OCI-LY1 (cell line): ENCODE data around the gene PRADC1.

Source experiments
- H2AFZ ChIP-seq: fragments of 200-600 bp; sonication (generic), shearing (Covaris generic); 2 replicates; pipeline ENCODE4 v1.6.0; 2014; ENCODE audit warnings: antibody characterized with exemption, mild to moderate bottlenecking, low read length
- H3F3A ChIP-seq: fragments of 200-600 bp; sonication (generic), shearing (Covaris generic); 2 replicates; pipeline ENCODE4 v1.6.0; 2014; ENCODE audit warnings: mild to moderate bottlenecking, antibody characterized with exemption, low read length, moderate library complexity; ENCODE audit not compliant: insufficient read depth
- H3K27ac ChIP-seq: fragments of 200-600 bp; sonication (generic); 2 replicates; pipeline ENCODE4 v1.5.1; 2014; ENCODE audit warnings: low read length, mixed run types, mild to moderate bottlenecking, low read depth; ENCODE audit not compliant: poor library complexity, severe bottlenecking
- H3K27me3 ChIP-seq: fragments of 200-600 bp; sonication (generic); 2 replicates; pipeline ENCODE4 v1.6.0; 2014; ENCODE audit warnings: antibody characterized with exemption, mild to moderate bottlenecking, low read length, moderate library complexity; ENCODE audit not compliant: insufficient read depth
- H3K36me3 ChIP-seq: fragments of 200-600 bp; sonication (generic); 2 replicates; pipeline ENCODE4 v1.6.1; 2014; ENCODE audit warnings: mild to moderate bottlenecking, antibody characterized with exemption, low read length, moderate library complexity, mixed read lengths; ENCODE audit not compliant: insufficient read depth
- H3K4me1 ChIP-seq: fragments of 200-600 bp; sonication (generic); 2 replicates; pipeline ENCODE4 v1.5.1; 2014; ENCODE audit warnings: mild to moderate bottlenecking, low read length, moderate library complexity; ENCODE audit not compliant: insufficient read depth, severe bottlenecking
- H3K4me2 ChIP-seq: fragments of 200-600 bp; sonication (generic), shearing (Covaris generic); 2 replicates; pipeline ENCODE4 v1.6.1; 2014; ENCODE audit warnings: low read length
- H3K4me3 ChIP-seq: fragments of 200-600 bp; sonication (generic); 2 replicates; pipeline ENCODE4 v1.5.1; 2014; ENCODE audit warnings: low read length, low read depth, mild to moderate bottlenecking, mixed read lengths; ENCODE audit not compliant: poor library complexity, severe bottlenecking
- H3K79me2 ChIP-seq: fragments of 200-600 bp; shearing (Covaris generic); 2 replicates; pipeline ENCODE4 v1.6.1; 2016; ENCODE audit warnings: mixed run types, low read length, mixed read lengths; ENCODE audit not compliant: insufficient read depth
- H3K9ac ChIP-seq: fragments of 200-600 bp; sonication (generic), shearing (Covaris generic); 2 replicates; pipeline ENCODE4 v1.6.1; 2014; ENCODE audit warnings: mild to moderate bottlenecking, low read length, mixed read lengths
- H3K9me2 ChIP-seq: fragments of 200-600 bp; sonication (generic), shearing (Covaris generic); 2 replicates; pipeline ENCODE4 v1.6.1; 2014; ENCODE audit warnings: low read depth, mild to moderate bottlenecking, low read length, mixed read lengths
- H3K9me3 ChIP-seq: fragments of 200-600 bp; shearing (Covaris generic); 2 replicates; pipeline ENCODE4 v1.6.1; 2014; ENCODE audit warnings: low read length, mixed read lengths
- H4K20me1 ChIP-seq: fragments of 200-600 bp; sonication (generic), shearing (Covaris generic); 2 replicates; pipeline ENCODE4 v1.6.0; 2016; ENCODE audit warnings: mild to moderate bottlenecking, low read length; ENCODE audit not compliant: insufficient read depth
- CTCF ChIP-seq: fragments of 200-600 bp; sonication (generic), shearing (Covaris generic); IDR thresholded peaks from 2 replicates; pipeline ENCODE4 v1.5.1; 2017; ENCODE audit warnings: mild to moderate bottlenecking, antibody characterized with exemption, low read length, moderate library complexity, mixed read lengths
- EZH2 ChIP-seq: fragments of 200-600 bp; sonication (generic), shearing (Covaris generic); IDR thresholded peaks from 2 replicates; pipeline ENCODE4 v1.8.0; 2017; ENCODE audit warnings: borderline replicate concordance, mixed run types, mild to moderate bottlenecking, antibody characterized with exemption, low read length, moderate library complexity, mixed read lengths

Gene PRADC1

GRCh38 chr2:73218298-73218697 lies 14.7 kb downstream of the PRADC1 start:
- peaks cover 8% of the 10 kb centered on the region for H3K79me2 ChIP-seq
- peaks cover 19% of the 10 kb centered on the region for H3K4me1 ChIP-seq
- no peak overlapping the region for H2AFZ ChIP-seq
- TF ChIP-seq CTCF: no peak
- TF ChIP-seq EZH2: no peak
- no peaks in the 10 kb centered on the region for H4K20me1 ChIP-seq
- no peak overlapping the region for H3K4me3 ChIP-seq
- peaks cover 26% of the 10 kb centered on the region for H3K36me3 ChIP-seq
- H3F3A ChIP-seq: no peaks in the 10 kb centered on the region
- no peaks in the 10 kb centered on the region for H3K9me2 ChIP-seq
- H3K9me3 ChIP-seq: no peaks in the 10 kb centered on the region
- H3K9ac ChIP-seq: no peak overlapping the region
- H3K27me3 ChIP-seq: no peaks in the 10 kb centered on the region
- H3K4me2 ChIP-seq: no peak overlapping the region
- H3K27ac ChIP-seq: no peak overlapping the region

- Histone ChIP-seq H3K79me2 (peaks cover 8% of the 10 kb centered on the region), H3K9ac (no peak overlapping the region), H3K4me2 (no peak overlapping the region), H3K27ac (no peak overlapping the region), H3K9me3 (no peaks in the 10 kb centered on the region), H3K9me2 (no peaks in the 10 kb centered on the region), H3K27me3 (no peaks in the 10 kb centered on the region), H3K4me1 (peaks cover 23% of the 10 kb centered on the region), H3K36me3 (peaks cover 22% of the 10 kb centered on the region), H3K4me3 (no peak overlapping the region), H2AFZ (no peak overlapping the region), H4K20me1 (no peaks in the 10 kb centered on the region), H3F3A (no peaks in the 10 kb centered on the region)
- TF ChIP-seq EZH2 (no peak), CTCF (no peak)
Observed at GRCh38 chr2:73217826-73218225, 15.2 kb downstream of the PRADC1 start.

- Histone ChIP-seq H3K4me2 (no peak overlapping the region), H3K36me3 (peaks cover 15% of the 10 kb centered on the region), H3K9ac (no peak overlapping the region), H3K27ac (no peak overlapping the region), H3K4me3 (no peak overlapping the region), H3K4me1 (peaks cover 26% of the 10 kb centered on the region), H3K27me3 (no peaks in the 10 kb centered on the region), H2AFZ (no peak overlapping the region), H3F3A (no peaks in the 10 kb centered on the region), H4K20me1 (no peaks in the 10 kb centered on the region), H3K9me3 (no peaks in the 10 kb centered on the region), H3K79me2 (peaks cover 8% of the 10 kb centered on the region), H3K9me2 (no peaks in the 10 kb centered on the region)
- TF ChIP-seq CTCF (no peak), EZH2 (no peak)
Observed at GRCh38 chr2:73217160-73217559, 15.9 kb downstream of the PRADC1 start.
